GM12891 (cell line): ENCODE data around the gene LRMDA.

ENCODE experiments used
- POLR2A ChIP-seq: IDR thresholded peaks from 2 replicates; pipeline ENCODE4 v1.6.1; 2011; ENCODE audit warnings: low read depth, low read length, control low read depth
- POLR2AphosphoS5 ChIP-seq: IDR thresholded peaks from 2 replicates; pipeline ENCODE4 v1.6.1; 2011; ENCODE audit warnings: low read depth, low read length, control low read depth
- TAF1 ChIP-seq: IDR thresholded peaks from 2 replicates; pipeline ENCODE4 v1.6.1; 2011; ENCODE audit warnings: low read depth, low read length, control low read depth

- TF ChIP-seq POLR2AphosphoS5 (no peak), POLR2A (no peak), TAF1 (no peak)
Measured at GRCh38 chr10:76114581-76115001, 683.2 kb downstream of the LRMDA start.
